HCT116 (cell line): ENCODE results near the gene KSR2. TPM values are rescaled to one million over a fixed set of nuclear protein-coding genes. Genes with fewer than 3 reads are reported as not detected.

Source experiments
- ATAC-seq: fragments of 200-7000 bp; cut with Tn5 transposase; 2 replicates; pipeline ENCODE4 v1.9.1; 2020; ENCODE audit warnings: mild to moderate bottlenecking, moderate library complexity
- BruUV-seq: library from RNA; stranded (reverse); fragments of 400-500 nt; replicated peaks from 2 replicates; lab custom pipeline; 2021; lab: Mats Ljungman, UMichigan
- CTCF ChIA-PET: fragments of 300-600 bp; sonication (Branson Sonifier 250); formaldehyde crosslinking; loops from one replicate; lab custom pipeline; 2021; ENCODE audit warnings: antibody characterized with exemption; lab: Charles Lee
- POLR2A ChIA-PET: fragments of 300-600, 350-600 bp; sonication (Branson Sonifier 250); formaldehyde crosslinking; loops from one replicate; lab custom pipeline; 2021; ENCODE audit warnings: antibody characterized with exemption; lab: Charles Lee
- RAD21 ChIA-PET, 2 experiments: fragments of 300-600 bp; sonication (Branson Sonifier 250); formaldehyde crosslinking; loops; one replicate each; lab custom pipeline; 2023; ENCODE audit warnings: low total read pairs in 2 of 2; ENCODE audit not compliant: uncharacterized antibody in 2 of 2, unreplicated experiment in 2 of 2, low non-redundant PET in 1 of 2; lab: Charles Lee
- DNase-seq: peaks from one replicate; pipeline ENCODE4 v3.0.0-alpha.2; 2010; ENCODE audit warnings: low read depth, low spot score
- H2AFZ ChIP-seq: fragments of 200-600 bp; shearing (Covaris generic), sonication (generic); 2 replicates; pipeline ENCODE4 v1.6.1; 2017; ENCODE audit warnings: low read depth, mixed run types, mixed read lengths, antibody characterized with exemption, low read length; ENCODE audit not compliant: poor library complexity, severe bottlenecking
- H3K27ac ChIP-seq: 2 replicates; pipeline ENCODE4 v1.5.1; 2012; ENCODE audit warnings: low read depth, low read length
- H3K27me3 ChIP-seq: fragments of 200-600 bp; sonication (generic); 2 replicates; pipeline ENCODE4 v1.6.1; 2016; ENCODE audit warnings: mixed run types, low read length, mixed read lengths; ENCODE audit not compliant: insufficient read depth
- H3K36me3 ChIP-seq, 2 experiments: fragments of 200-500 bp in 1 of 2; fragments of 200-600 bp in 1 of 2; sonication (Bioruptor generic) in 1 of 2; sonication (generic) in 1 of 2; 2 replicates each; pipeline versions ENCODE4 v1.5.1 to v1.6.1; 2014 to 2016; ENCODE audit warnings: low read length in 2 of 2, inconsistent platforms in 1 of 2, mixed read lengths in 1 of 2, mixed run types in 1 of 2; ENCODE audit not compliant: insufficient read depth in 2 of 2, control insufficient read depth in 1 of 2
- H3K4me1 ChIP-seq, 2 experiments: fragments of 200-600 bp in 1 of 2; sonication (generic) in 1 of 2; 2 replicates each; pipeline versions ENCODE4 v1.5.1 to v1.6.1; 2012 to 2017; ENCODE audit warnings: low read length in 2 of 2, inconsistent platforms in 1 of 2, mild to moderate bottlenecking in 1 of 2, mixed read lengths in 1 of 2, mixed run types in 1 of 2, moderate library complexity in 1 of 2; ENCODE audit not compliant: insufficient read depth in 2 of 2, control insufficient read depth in 1 of 2
- H3K4me2 ChIP-seq: fragments of 200-600 bp; sonication (generic); 2 replicates; pipeline ENCODE4 v1.6.1; 2017; ENCODE audit warnings: mixed run types, low read length, mixed read lengths
- H3K4me3 ChIP-seq, 2 experiments: fragments of 200-600 bp in 1 of 2; sonication (generic) in 1 of 2; replicated peaks in 1 of 2; 2 replicates each; pipeline ENCODE4 v1.5.1; 2011 to 2016; ENCODE audit warnings: low read length in 2 of 2, control low read depth in 1 of 2, low read depth in 1 of 2, mild to moderate bottlenecking in 1 of 2, mixed read lengths in 1 of 2, mixed run types in 1 of 2
- H3K79me2 ChIP-seq: fragments of 200-600 bp; sonication (generic); 2 replicates; pipeline ENCODE4 v1.6.1; 2017; ENCODE audit warnings: mild to moderate bottlenecking, mixed run types, low read length, moderate library complexity, mixed read lengths; ENCODE audit not compliant: insufficient read depth
- H3K9ac ChIP-seq: fragments of 200-600 bp; sonication (generic); 2 replicates; pipeline ENCODE4 v1.6.1; 2016; ENCODE audit warnings: low read length, mixed read lengths
- H3K9me2 ChIP-seq: fragments of 200-600 bp; sonication (generic), shearing (Covaris generic); 2 replicates; pipeline ENCODE4 v1.6.1; 2017; ENCODE audit warnings: mixed run types, mild to moderate bottlenecking, moderate library complexity; ENCODE audit not compliant: insufficient read depth
- H3K9me3 ChIP-seq, 2 experiments: fragments of 200-500 bp in 1 of 2; fragments of 200-600 bp in 1 of 2; sonication (Bioruptor generic) in 1 of 2; sonication (generic) in 1 of 2; 2 replicates each; pipeline ENCODE4 v1.6.1; 2014 to 2017; ENCODE audit warnings: low read length in 2 of 2, mixed read lengths in 2 of 2, inconsistent platforms in 1 of 2, low read depth in 1 of 2, mild to moderate bottlenecking in 1 of 2, mixed run types in 1 of 2, moderate library complexity in 1 of 2; ENCODE audit not compliant: control insufficient read depth in 1 of 2, insufficient read depth in 1 of 2
- H4K20me1 ChIP-seq: fragments of 200-600 bp; sonication (generic), shearing (Covaris generic); 2 replicates; pipeline ENCODE4 v1.6.1; 2017; ENCODE audit warnings: mixed run types, mild to moderate bottlenecking, moderate library complexity; ENCODE audit not compliant: insufficient read depth
- CBX3 ChIP-seq: IDR thresholded peaks from 2 replicates; pipeline ENCODE4 v1.6.1; 2012; ENCODE audit warnings: low read depth
- CEBPB ChIP-seq: IDR thresholded peaks from 2 replicates; pipeline ENCODE4 v1.6.1; 2012; ENCODE audit warnings: low read depth
- CTCF ChIP-seq, 3 experiments: fragments of 200-600 bp in 1 of 3; sonication (generic) in 1 of 3; IDR thresholded peaks in 2 of 3; conservative IDR thresholded peaks in 1 of 3; 2 replicates each; pipeline ENCODE4 v1.5.1; 2012 to 2017; ENCODE audit warnings: low read depth in 2 of 3, low read length in 2 of 3, antibody characterized with exemption in 1 of 3, borderline replicate concordance in 1 of 3, control low read depth in 1 of 3, mild to moderate bottlenecking in 1 of 3, mixed read lengths in 1 of 3, mixed run types in 1 of 3, moderate library complexity in 1 of 3; ENCODE audit not compliant: insufficient read depth in 1 of 3
- EGR1 ChIP-seq: IDR thresholded peaks from 2 replicates; pipeline ENCODE4 v1.6.1; 2012; ENCODE audit warnings: low read depth
- EZH2 ChIP-seq: fragments of 200-600 bp; sonication (generic); IDR thresholded peaks from 2 replicates; pipeline ENCODE4 v1.6.1; 2017; ENCODE audit warnings: antibody characterized with exemption, mixed run types
- EZH2phosphoT487 ChIP-seq: fragments of 200-600 bp; IDR thresholded peaks from 2 replicates; pipeline ENCODE4 v1.6.1; 2018; ENCODE audit warnings: antibody characterized with exemption, borderline replicate concordance
- FOSL1 ChIP-seq: IDR thresholded peaks from 2 replicates; pipeline ENCODE4 v1.6.1; 2012; ENCODE audit warnings: low read depth
- MAX ChIP-seq: IDR thresholded peaks from 2 replicates; pipeline ENCODE4 v1.6.1; 2012
- POLR2A ChIP-seq: IDR thresholded peaks from 2 replicates; pipeline ENCODE4 v1.7.0; 2011; ENCODE audit warnings: borderline replicate concordance; ENCODE audit not compliant: insufficient read depth, insufficient read length; ENCODE audit errors: extremely low read depth
- POLR2AphosphoS5 ChIP-seq: IDR thresholded peaks from 2 replicates; pipeline ENCODE4 v1.6.1; 2011; ENCODE audit warnings: mild to moderate bottlenecking, low read depth, low read length, moderate library complexity
- RAD21 ChIP-seq: IDR thresholded peaks from 2 replicates; pipeline ENCODE4 v1.6.1; 2012; ENCODE audit warnings: low read depth, mild to moderate bottlenecking
- SIN3A ChIP-seq: IDR thresholded peaks from 2 replicates; pipeline ENCODE4 v1.6.1; 2012; ENCODE audit warnings: low read depth
- SP1 ChIP-seq: IDR thresholded peaks from 2 replicates; pipeline ENCODE4 v1.6.1; 2012; ENCODE audit warnings: low read depth
- TCF7L2 ChIP-seq: IDR thresholded peaks from 2 replicates; pipeline ENCODE4 v1.7.0; 2011; ENCODE audit warnings: borderline replicate concordance, inconsistent platforms; ENCODE audit not compliant: insufficient read depth, insufficient read length; ENCODE audit errors: extremely low read depth
- YY1 ChIP-seq: IDR thresholded peaks from 2 replicates; pipeline ENCODE4 v1.6.1; 2011; ENCODE audit warnings: low read length, low read depth, moderate library complexity, mild to moderate bottlenecking; ENCODE audit not compliant: insufficient replicate concordance; ENCODE audit errors: extremely low read depth
- ZNF274 ChIP-seq: fragments of 200-500 bp; sonication (Bioruptor generic); IDR thresholded peaks from 2 replicates; pipeline ENCODE4 v1.6.1; 2014; ENCODE audit warnings: mild to moderate bottlenecking, low read depth, low read length, inconsistent platforms
- intact Hi-C: fragments of 100-400 bp; cut with micrococcal nuclease; formaldehyde crosslinking; loops from 2 replicates; pipeline ENCODE4 v1.10.0; 2022
- total RNA-seq: library from RNA; stranded (reverse); gene quantifications from one replicate; pipeline ENCODE4 v1.2.1, GENCODE V29; 2021; ENCODE audit not compliant: unreplicated experiment
- TF ChIP-seq, protein P1 (sequence below): IDR thresholded peaks from 2 replicates; pipeline ENCODE4 v1.6.1; 2012
- TF ChIP-seq, protein P2 (sequence below): IDR thresholded peaks from 2 replicates; pipeline ENCODE4 v1.6.1; 2011; ENCODE audit warnings: mild to moderate bottlenecking, low read length, moderate library complexity; ENCODE audit not compliant: insufficient replicate concordance; ENCODE audit errors: extremely low read depth

KSR2 gene
- total RNA-seq, 1 experiment from 2014 or later, result 10.1 TPM

DNA sequence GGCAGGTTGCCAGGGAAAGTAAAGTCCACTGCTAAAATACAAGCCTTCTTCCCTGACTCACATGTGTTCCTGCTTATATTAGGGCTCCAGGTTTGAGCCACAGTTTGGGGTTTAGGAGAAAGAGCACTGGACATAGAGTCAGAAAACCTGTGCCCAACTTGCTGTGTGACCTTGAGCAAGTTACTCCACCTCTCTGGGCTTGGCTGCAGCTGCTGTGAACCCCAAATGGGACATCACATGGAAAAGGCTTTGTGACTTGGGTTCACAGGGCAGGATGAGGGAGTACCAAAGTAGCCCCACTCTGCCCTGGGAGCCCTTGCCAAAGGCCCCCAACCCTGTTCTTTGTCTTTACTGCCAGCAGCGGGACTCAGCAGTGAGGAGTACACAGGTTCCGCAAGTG lies 528.4 kb downstream of the KSR2 start:
- DNase-seq, result no peak
- Histone ChIP-seq H3K79me2 (no peaks in the 10 kb centered on the region), H4K20me1 (no peaks in the 10 kb centered on the region), H3K36me3 (no peaks in the 10 kb centered on the region), H3K4me3 (no peak overlapping the region), H3K9me3 (no peaks in the 10 kb centered on the region), H3K4me1 (no peaks in the 10 kb centered on the region), H3K27ac (no peak overlapping the region), H3K9ac (no peak overlapping the region), H3K27me3 (no peaks in the 10 kb centered on the region), H3K9me2 (no peaks in the 10 kb centered on the region), H3K4me2 (no peak overlapping the region), H2AFZ (no peak overlapping the region)
- BruUV-seq, result no TSS peak
- intact Hi-C loops, result no loop called here
- TF ChIP-seq CEBPB (no peak), POLR2A (no peak), SIN3A (no peak), POLR2AphosphoS5 (no peak)
- ChIA-PET RAD21 (no interaction called here), CTCF (no interaction called here), POLR2A (no interaction called here)
- ATAC-seq, result no peak

- TF ChIP-seq FOSL1, result no peak
- TF ChIP-seq CTCF (IDR thresholded peaks at IDR 0.05 in 2 of 3, conservative IDR thresholded peaks at IDR 0.05 in 1 of 3; ENCODE audit: borderline replicate concordance in 1 of 3, insufficient read depth in 1 of 3, low read depth in 2 of 3, low read length in 2 of 3), result no peak
- TF ChIP-seq, protein P1, sequence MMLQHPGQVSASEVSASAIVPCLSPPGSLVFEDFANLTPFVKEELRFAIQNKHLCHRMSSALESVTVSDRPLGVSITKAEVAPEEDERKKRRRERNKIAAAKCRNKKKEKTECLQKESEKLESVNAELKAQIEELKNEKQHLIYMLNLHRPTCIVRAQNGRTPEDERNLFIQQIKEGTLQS, result no peak
- TF ChIP-seq SP1, result no peak
- no peak for TF ChIP-seq EZH2phosphoT487
- TF ChIP-seq YY1, result no peak
- no peak for TF ChIP-seq TCF7L2
- TF ChIP-seq EZH2, result no peak
- no peak for TF ChIP-seq POLR2A
- TF ChIP-seq, protein P2, sequence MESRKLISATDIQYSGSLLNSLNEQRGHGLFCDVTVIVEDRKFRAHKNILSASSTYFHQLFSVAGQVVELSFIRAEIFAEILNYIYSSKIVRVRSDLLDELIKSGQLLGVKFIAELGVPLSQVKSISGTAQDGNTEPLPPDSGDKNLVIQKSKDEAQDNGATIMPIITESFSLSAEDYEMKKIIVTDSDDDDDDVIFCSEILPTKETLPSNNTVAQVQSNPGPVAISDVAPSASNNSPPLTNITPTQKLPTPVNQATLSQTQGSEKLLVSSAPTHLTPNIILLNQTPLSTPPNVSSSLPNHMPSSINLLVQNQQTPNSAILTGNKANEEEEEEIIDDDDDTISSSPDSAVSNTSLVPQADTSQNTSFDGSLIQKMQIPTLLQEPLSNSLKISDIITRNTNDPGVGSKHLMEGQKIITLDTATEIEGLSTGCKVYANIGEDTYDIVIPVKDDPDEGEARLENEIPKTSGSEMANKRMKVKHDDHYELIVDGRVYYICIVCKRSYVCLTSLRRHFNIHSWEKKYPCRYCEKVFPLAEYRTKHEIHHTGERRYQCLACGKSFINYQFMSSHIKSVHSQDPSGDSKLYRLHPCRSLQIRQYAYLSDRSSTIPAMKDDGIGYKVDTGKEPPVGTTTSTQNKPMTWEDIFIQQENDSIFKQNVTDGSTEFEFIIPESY, result no peak
- TF ChIP-seq EGR1, result no peak
- TF ChIP-seq ZNF274, result no peak
- no peak for TF ChIP-seq RAD21
- no peak for TF ChIP-seq CBX3
- TF ChIP-seq MAX, result no peak
- DNase-seq (no peak), ATAC-seq (no peak)
- no peak overlapping the region for H3K4me3 ChIP-seq
- ChIA-PET CTCF (no interaction called here), POLR2A (no interaction called here), RAD21 (no interaction called here)
- no peak overlapping the region for H3K27ac ChIP-seq
- H3K4me1 ChIP-seq, result no peaks in the 10 kb centered on the region
- intact Hi-C loops, result no loop called here
- H3K9me3 ChIP-seq, result no peaks in the 10 kb centered on the region
- H3K27me3 ChIP-seq, result no peaks in the 10 kb centered on the region
- no peak overlapping the region for H3K9ac ChIP-seq
- no peaks in the 10 kb centered on the region for H3K79me2 ChIP-seq
- no peaks in the 10 kb centered on the region for H3K9me2 ChIP-seq
- no peak overlapping the region for H2AFZ ChIP-seq
- H4K20me1 ChIP-seq, result no peaks in the 10 kb centered on the region
- BruUV-seq, result no TSS peak
- no peaks in the 10 kb centered on the region for H3K36me3 ChIP-seq
- no peak overlapping the region for H3K4me2 ChIP-seq
Observed at GRCh38 chr12:117439531-117440001, 529.2 kb downstream of the KSR2 start.
